ENCODE results near the gene ACTMAP. TPM values are rescaled to one million over a fixed set of nuclear protein-coding genes. Genes with fewer than 3 reads are reported as not detected.

The ACTMAP gene
- polyA plus RNA-seq, 1 of the 3 experiments (the other 2 are of a cell fraction), result 6.4 TPM

- CTCF ChIA-PET, result interaction anchor here (0.8 kb wide), 1 partner anchor 80 kb away, joined by 3 read pairs; no protein-coding TSS in a partner anchor
- Histone ChIP-seq H2AFZ (ENCODE audit: low read depth) (no peak overlapping the region), H3K4me3 (ENCODE audit: low read depth in 2 of 2, low read length in 1 of 2) (no peak overlapping the region), H3F3A (replicated peaks; ENCODE audit: insufficient read depth) (no peaks in the 10 kb centered on the region), H3K36me3 (replicated peaks in 1 of 2; ENCODE audit: control insufficient read depth in 1 of 2, insufficient read depth in 2 of 2, low read length in 1 of 2) (peaks cover 9 to 11% of the 10 kb centered on the region in 2 experiments), H3K9me3 (no peaks in the 10 kb centered on the region), H3K27ac (ENCODE audit: low read depth in 2 of 2, low read length in 1 of 2) (no peak overlapping the region), H3K4me2 (no peak overlapping the region), H3K27me3 (ENCODE audit: insufficient read depth) (no peaks in the 10 kb centered on the region), H3K9ac (no peak overlapping the region), H3K4me1 (ENCODE audit: control insufficient read depth in 1 of 2, insufficient read depth in 2 of 2, low read depth in 1 of 2, low read length in 1 of 2) (0 out of 4 replicates have a peak, but pooled peaks cover 0 to 3% of the 10 kb centered on the region in 2 experiments), H3K79me2 (ENCODE audit: insufficient read depth) (no peaks in the 10 kb centered on the region), H4K20me1 (ENCODE audit: insufficient read depth) (no peaks in the 10 kb centered on the region), H3K9me2 (no peaks in the 10 kb centered on the region)
- 93% methylated on average over 6 of the region's 16 CpGs for WGBS (ENCODE audit: low lambda C conversion rate)
- POLR2A ChIA-PET, result no interaction called here
- TF ChIP-seq TEAD4 (IDR thresholded peaks at IDR 0.05; ENCODE audit: borderline replicate concordance, insufficient read depth) (no peak), PBX3 (IDR thresholded peaks at IDR 0.05) (no peak), ELF1 (IDR thresholded peaks at IDR 0.05) (no peak), TCF12 (IDR thresholded peaks at IDR 0.05) (no peak), CHD2 (IDR thresholded peaks at IDR 0.05; ENCODE audit: low read length, partially characterized antibody) (no peak), NRF1 (IDR thresholded peaks at IDR 0.05; ENCODE audit: low read depth, low read length) (no peak), IRF3 (IDR thresholded peaks at IDR 0.05; ENCODE audit: low read depth, low read length) (no peak), RCOR1 (IDR thresholded peaks at IDR 0.05; ENCODE audit: low read length) (no peak), ZBTB33 (IDR thresholded peaks at IDR 0.05; ENCODE audit: borderline replicate concordance, low read depth) (no peak), CTCF (IDR thresholded peaks at IDR 0.05) (no peak)
- DNase-seq, result no peak
Measured at GRCh38 chr19:40739871-40740703, 10.2 kb downstream of the ACTMAP start.

All from SK-N-SH (cell line).